Ishikawa (cell line): ENCODE results near the gene PTGES2.

Experiments
- CEBPB ChIP-seq: IDR thresholded peaks from 2 replicates; pipeline ENCODE4 v1.6.1; 2012
- CREB1 ChIP-seq: IDR thresholded peaks from 2 replicates; pipeline ENCODE4 v1.6.1; 2012; ENCODE audit warnings: low read depth
- EGR1 ChIP-seq: IDR thresholded peaks from 2 replicates; pipeline ENCODE4 v1.6.1; 2012
- EP300 ChIP-seq: IDR thresholded peaks from 2 replicates; pipeline ENCODE4 v1.6.1; 2012; ENCODE audit warnings: borderline replicate concordance
- FOXM1 ChIP-seq: IDR thresholded peaks from 2 replicates; pipeline ENCODE4 v1.6.1; 2012; ENCODE audit warnings: low read depth, borderline replicate concordance
- MAX ChIP-seq: IDR thresholded peaks from 2 replicates; pipeline ENCODE4 v1.6.1; 2012
- NFIC ChIP-seq: IDR thresholded peaks from 2 replicates; pipeline ENCODE4 v1.6.1; 2012
- RAD21 ChIP-seq: IDR thresholded peaks from 2 replicates; pipeline ENCODE4 v1.6.1; 2012; ENCODE audit warnings: low read depth
- TAF1 ChIP-seq: IDR thresholded peaks from 2 replicates; pipeline ENCODE4 v1.6.1; 2012; ENCODE audit warnings: low read depth, mild to moderate bottlenecking
- TCF12 ChIP-seq: IDR thresholded peaks from 2 replicates; pipeline ENCODE4 v1.6.1; 2012; ENCODE audit warnings: low read depth
- TEAD4 ChIP-seq: IDR thresholded peaks from 2 replicates; pipeline ENCODE4 v1.6.1; 2012
- USF1 ChIP-seq: IDR thresholded peaks from 2 replicates; pipeline ENCODE4 v1.6.1; 2012
- YY1 ChIP-seq: IDR thresholded peaks from 2 replicates; pipeline ENCODE4 v1.6.1; 2012; ENCODE audit warnings: low read depth
- ZBTB7A ChIP-seq: IDR thresholded peaks from 2 replicates; pipeline ENCODE4 v1.6.1; 2012; ENCODE audit warnings: low read depth
- TF ChIP-seq, protein P1 (sequence below): IDR thresholded peaks from 2 replicates; pipeline ENCODE4 v1.6.1; 2012; ENCODE audit warnings: low read depth, mild to moderate bottlenecking

PTGES2 gene

DNA sequence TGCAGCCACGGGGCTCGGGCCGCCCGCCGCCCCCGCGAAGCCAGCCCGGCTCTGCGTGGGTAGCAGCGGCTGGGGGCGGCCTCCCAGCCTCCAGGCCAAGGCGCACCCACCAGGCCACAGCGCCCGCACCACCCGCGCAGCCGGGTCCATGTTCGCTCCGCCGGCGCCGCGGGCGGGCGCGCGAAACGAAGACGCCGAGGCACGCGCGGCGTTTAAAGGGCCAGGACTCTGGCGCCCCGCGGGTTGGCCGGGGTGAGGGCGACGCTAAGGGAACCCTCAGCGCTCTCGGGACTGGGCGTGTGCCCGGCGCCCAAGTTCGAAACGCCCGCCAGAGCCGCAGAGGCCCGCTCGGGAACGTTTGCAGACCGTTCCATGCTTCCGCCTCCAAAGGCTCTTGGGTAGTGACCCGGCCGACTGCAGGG lies at the start of gene PTGES2:
PTGES2 (minus strand) TSS at position 162 of the 422 bp plus-strand sequence; CDS start at position 150, 12 bp downstream.
- no peak for TF ChIP-seq NFIC
- TF ChIP-seq FOXM1 = no peak
- no peak for TF ChIP-seq TCF12
- TF ChIP-seq YY1 = no peak; the same call in 1 of the 2 replicates
- TF ChIP-seq TAF1 = no peak; the same call in 1 of the 2 replicates
- no peak for TF ChIP-seq ZBTB7A
- no peak for TF ChIP-seq CEBPB
- TF ChIP-seq EP300 = 0 out of 2 replicates have a peak, but pooled peaks have one; percentile 19
- peak; percentile 59; the same call in 1 of the 2 replicates for TF ChIP-seq MAX
- TF ChIP-seq EGR1 = peak; percentile 84
- no peak for TF ChIP-seq TEAD4
- no peak for TF ChIP-seq USF1
- no peak for TF ChIP-seq CREB1
- TF ChIP-seq RAD21 = no peak
- TF ChIP-seq, protein P1, sequence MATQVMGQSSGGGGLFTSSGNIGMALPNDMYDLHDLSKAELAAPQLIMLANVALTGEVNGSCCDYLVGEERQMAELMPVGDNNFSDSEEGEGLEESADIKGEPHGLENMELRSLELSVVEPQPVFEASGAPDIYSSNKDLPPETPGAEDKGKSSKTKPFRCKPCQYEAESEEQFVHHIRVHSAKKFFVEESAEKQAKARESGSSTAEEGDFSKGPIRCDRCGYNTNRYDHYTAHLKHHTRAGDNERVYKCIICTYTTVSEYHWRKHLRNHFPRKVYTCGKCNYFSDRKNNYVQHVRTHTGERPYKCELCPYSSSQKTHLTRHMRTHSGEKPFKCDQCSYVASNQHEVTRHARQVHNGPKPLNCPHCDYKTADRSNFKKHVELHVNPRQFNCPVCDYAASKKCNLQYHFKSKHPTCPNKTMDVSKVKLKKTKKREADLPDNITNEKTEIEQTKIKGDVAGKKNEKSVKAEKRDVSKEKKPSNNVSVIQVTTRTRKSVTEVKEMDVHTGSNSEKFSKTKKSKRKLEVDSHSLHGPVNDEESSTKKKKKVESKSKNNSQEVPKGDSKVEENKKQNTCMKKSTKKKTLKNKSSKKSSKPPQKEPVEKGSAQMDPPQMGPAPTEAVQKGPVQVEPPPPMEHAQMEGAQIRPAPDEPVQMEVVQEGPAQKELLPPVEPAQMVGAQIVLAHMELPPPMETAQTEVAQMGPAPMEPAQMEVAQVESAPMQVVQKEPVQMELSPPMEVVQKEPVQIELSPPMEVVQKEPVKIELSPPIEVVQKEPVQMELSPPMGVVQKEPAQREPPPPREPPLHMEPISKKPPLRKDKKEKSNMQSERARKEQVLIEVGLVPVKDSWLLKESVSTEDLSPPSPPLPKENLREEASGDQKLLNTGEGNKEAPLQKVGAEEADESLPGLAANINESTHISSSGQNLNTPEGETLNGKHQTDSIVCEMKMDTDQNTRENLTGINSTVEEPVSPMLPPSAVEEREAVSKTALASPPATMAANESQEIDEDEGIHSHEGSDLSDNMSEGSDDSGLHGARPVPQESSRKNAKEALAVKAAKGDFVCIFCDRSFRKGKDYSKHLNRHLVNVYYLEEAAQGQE = no peak

- no peak for TF ChIP-seq RAD21
- TF ChIP-seq EP300 = peak; percentile 82
- TF ChIP-seq, protein P1 = no peak
- no peak for TF ChIP-seq TAF1
- peak; percentile 92 for TF ChIP-seq NFIC
- peak; percentile 39 for TF ChIP-seq FOXM1
- TF ChIP-seq TEAD4 = peak; percentile 60
- TF ChIP-seq TCF12 = peak; percentile 70
- 0 out of 2 replicates have a peak, but pooled peaks have one; percentile 16 for TF ChIP-seq EGR1
- TF ChIP-seq MAX = peak; percentile 26; the same call in 1 of the 2 replicates
- TF ChIP-seq YY1 = no peak
- TF ChIP-seq CREB1 = no peak
- no peak for TF ChIP-seq USF1
- TF ChIP-seq CEBPB = no peak
- TF ChIP-seq ZBTB7A = 0 out of 2 replicates have a peak, but pooled peaks have one; percentile 31
Measured at GRCh38 chr9:128175726-128176125, 48.2 kb upstream of the PTGES2 start.

- no peak for TF ChIP-seq TCF12
- no peak for TF ChIP-seq EP300
- TF ChIP-seq YY1 = no peak
- TF ChIP-seq MAX = no peak
- TF ChIP-seq RAD21 = no peak
- no peak for TF ChIP-seq FOXM1
- no peak for TF ChIP-seq NFIC
- no peak for TF ChIP-seq USF1
- no peak for TF ChIP-seq CEBPB
- TF ChIP-seq, protein P1 = no peak
Measured at GRCh38 chr9:128175102-128175563, 47.6 kb upstream of the PTGES2 start.

DNA sequence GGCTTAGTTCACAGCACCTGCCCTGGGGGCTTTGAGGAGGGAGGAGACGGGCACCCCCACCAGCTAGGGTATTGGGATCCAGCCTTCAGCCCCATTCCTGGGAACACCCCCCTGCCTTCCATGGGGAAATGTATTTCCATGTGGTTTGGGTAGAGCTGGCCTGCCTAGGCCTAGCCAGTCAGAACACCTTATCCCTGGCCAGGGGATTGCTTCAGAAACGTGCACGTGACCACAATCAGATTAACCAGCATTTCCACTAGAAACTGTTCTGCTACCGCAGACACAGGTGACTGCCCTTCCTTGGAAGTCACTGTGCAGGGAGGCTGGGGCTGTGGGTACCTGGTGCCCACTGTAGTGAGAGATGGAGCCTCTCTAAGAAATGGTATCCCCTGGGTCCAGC lies 46.5 kb upstream of the PTGES2 start:
- TF ChIP-seq FOXM1 = no peak
- TF ChIP-seq USF1 = 0 out of 2 replicates have a peak, but pooled peaks have one; percentile 37
